HG03280 (cell line): ENCODE measurements around the gene TMEM121.

Experiments used
- ATAC-seq: cut with Tn5 transposase; IDR thresholded peaks from one replicate; pipeline ENCODE4 v1.9.1; 2021; ENCODE audit warnings: mild to moderate bottlenecking, moderate library complexity; ENCODE audit not compliant: unreplicated experiment

Gene TMEM121

DNA sequence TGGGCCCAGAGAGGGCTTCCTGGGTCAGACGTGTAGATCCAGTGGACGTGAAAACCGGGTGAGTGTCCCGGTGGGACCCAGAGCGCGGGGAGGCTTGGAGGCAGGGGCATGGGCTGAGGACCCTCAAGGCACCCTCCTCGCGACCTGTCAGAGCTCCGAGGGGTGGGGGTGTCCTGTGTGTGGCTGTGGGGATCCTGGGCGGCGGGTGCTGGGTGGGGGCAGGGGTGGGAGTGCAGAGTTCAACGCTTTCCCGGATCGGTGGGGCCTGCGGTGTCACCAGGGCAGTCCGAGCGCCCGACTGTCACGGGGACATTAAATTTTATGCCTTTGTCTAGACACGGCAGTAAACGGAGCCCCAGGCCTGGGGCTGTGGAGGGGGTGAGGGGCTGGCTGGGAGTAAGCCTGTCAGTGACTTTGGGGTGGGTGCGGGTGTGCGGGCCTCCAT is 1.0 kb downstream of the TMEM121 start:
- no peak for ATAC-seq

DNA sequence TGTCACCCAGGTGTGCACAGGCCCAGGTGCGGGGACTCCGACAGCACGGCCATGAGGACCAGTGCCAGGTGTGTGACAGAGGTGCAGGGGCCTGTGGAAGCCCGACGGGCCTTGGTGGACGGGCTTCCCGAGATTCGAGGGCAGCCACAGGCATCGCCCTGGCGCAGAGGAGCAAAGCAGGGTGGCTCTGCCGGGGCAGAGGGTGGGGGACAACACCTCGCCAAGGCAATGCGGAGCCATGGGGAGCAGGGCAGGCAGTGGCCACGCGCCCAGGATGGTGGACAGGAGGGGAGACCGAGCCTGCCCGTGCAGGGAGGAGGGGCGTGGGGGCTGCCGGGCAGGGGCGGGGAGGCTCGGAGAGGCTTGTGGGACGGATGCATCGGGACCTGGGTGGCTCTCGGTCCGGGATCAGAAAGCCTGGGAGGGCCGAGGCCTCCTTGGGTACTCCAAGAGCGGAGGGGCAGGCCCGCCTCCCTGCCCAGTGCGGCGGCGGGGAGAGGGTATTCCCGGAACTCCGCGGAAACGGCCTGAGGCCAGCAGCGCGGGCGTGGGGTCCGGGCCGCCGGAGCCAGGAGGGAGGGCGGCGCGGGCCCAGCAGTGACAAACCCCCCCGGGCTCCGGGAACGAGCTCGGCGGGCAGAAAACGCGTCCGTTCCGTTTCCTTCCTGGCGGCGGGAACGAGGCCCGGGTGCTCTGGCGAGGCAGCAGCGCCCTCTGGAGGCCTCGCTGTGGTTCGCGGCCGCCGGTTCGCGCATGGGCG is 1.6 kb downstream of the TMEM121 start:
- ATAC-seq: peak; percentile 55

DNA sequence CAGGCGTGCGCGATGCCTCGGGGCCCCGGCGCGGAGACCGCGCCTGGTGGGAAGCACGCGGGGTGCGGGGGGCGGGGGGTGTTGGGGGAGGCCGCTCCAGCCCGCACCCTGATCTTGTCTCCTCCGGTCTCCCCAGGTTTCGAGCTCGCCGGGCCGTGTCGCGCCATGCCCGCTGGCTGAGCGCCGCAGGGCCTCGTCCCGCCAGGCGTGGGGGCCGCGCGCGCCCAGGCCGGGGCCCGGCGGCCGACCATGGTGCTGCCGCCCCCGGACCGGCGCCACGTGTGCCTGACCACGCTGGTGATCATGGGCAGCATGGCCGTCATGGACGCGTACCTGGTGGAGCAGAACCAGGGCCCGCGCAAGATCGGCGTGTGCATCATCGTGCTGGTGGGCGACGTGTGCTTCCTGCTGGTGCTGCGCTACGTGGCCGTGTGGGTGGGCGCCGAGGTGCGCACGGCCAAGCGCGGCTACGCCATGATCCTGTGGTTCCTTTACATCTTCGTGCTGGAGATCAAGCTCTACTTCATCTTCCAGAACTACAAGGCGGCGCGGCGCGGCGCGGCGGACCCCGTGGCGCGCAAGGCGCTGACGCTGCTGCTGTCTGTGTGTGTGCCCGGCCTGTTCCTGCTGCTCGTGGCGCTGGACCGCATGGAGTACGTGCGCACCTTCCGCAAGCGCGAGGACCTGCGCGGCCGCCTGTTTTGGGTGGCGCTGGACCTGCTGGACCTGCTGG is 2.4 kb downstream of the TMEM121 start:
- ATAC-seq: peak; percentile 8

DNA sequence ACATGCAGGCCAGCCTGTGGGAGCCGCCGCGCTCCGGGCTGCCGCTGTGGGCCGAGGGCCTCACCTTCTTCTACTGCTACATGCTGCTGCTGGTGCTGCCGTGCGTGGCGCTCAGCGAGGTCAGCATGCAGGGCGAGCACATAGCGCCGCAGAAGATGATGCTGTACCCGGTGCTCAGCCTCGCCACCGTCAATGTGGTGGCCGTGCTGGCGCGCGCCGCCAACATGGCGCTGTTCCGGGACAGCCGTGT is 2.9 kb downstream of the TMEM121 start:
- ATAC-seq: no peak

DNA sequence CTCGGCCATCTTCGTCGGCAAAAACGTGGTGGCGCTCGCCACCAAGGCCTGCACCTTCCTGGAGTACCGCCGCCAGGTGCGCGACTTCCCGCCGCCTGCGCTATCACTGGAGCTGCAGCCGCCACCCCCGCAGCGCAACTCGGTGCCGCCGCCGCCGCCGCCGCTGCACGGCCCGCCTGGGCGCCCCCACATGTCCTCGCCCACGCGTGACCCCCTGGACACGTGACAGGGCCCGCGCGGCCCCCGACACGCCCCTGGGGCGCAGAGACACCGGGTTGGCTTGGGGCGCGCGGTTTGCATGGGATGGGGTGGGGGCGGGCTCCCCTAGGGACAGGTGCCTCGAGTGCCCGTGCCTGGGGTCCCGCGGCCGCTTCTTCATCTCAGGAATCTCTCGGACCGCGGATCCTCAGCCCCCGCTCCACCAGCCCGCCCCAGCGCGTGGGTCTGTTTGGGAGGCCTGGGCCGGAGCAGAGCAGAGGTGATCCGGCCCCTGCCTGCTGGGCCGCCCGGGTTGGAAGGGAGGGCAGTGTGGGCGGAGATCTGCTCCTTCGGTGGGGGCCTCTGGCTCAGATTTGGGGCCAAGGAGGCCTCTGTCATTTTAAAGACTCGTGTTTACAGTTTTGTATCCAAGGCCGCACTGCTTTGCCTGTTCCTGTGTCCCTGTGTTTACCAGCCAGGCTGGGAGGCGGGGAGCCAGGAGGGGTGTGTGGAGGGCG is 3.3 kb downstream of the TMEM121 start:
- no peak for ATAC-seq

DNA sequence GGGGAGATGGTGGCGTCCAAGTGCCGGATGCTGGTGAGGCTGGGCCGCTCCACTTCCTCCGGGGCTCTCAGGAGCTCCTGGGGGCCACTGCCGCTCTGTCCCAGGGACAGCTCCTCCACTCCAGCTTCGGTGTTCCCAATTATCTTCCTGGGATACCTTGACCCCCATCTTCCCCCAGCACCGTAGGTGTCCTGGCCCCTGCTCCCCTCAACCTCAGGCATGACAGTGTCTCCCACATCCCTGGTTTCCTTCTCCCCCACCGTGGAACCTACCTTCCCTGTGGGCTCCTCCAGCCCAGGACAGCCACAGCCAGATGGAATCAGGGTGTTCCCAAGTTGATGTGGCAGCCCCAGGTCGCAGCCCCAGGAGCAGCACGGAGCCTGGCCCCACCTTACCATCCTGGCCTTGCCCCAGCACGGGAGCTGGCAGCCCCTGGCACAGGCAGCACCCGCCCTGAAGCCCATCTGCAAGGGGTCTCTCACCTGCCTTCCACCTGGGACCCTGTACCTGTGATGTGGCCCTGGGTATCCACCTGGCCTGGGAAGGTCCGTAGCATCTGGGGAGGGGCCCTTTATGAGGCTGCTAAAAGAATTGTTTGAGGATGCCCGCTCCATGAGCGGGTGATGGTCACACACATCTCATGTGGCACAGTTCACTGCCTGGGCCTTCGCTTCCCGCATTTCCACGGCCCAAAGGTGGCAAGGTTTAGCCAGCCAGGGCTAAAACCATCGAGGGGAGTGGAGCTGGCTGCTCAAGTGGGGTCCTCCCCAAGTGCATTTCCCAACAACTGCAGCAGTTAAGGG is 4.1 kb downstream of the TMEM121 start:
- no peak for ATAC-seq

DNA sequence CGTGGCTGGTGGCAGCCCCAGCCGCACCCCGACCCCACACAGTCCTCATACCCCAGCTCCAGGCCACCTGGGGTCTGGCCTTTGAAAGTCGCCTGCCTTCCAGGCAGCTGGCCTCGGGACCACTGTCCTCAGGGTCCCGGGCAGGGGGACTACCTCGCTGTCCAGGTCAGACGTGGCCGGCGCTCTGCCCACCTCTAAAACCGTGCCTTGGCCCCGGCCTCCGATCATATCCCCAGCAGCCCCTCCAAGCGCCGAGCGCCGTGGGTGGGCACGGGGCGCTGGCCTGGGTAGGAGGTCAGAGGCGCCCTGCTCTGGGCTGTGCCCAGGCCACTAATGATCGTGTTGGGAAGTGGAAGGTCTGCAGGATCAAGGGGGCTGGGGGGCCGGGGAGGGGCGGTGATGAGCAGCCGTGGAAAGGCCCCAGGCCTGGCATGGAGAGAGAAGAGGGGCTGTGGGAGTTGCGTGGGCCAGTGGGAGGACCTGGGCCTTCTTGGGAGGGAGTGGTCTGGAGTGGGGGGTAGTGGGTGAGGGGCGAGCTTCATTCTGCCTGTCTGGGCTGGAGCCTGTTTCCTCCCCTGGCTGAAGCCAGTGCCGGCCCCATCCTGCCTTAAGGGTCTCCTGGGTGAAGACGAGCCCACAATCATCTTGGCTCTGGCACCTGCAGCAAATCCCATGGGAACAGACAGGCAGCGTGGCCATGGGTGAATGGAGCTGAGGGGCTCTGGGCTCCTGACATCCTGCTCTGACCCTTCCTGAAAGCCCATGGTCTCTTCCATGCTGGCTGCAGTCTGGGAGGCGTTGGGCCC is 4.9 kb downstream of the TMEM121 start:
- ATAC-seq: no peak

DNA sequence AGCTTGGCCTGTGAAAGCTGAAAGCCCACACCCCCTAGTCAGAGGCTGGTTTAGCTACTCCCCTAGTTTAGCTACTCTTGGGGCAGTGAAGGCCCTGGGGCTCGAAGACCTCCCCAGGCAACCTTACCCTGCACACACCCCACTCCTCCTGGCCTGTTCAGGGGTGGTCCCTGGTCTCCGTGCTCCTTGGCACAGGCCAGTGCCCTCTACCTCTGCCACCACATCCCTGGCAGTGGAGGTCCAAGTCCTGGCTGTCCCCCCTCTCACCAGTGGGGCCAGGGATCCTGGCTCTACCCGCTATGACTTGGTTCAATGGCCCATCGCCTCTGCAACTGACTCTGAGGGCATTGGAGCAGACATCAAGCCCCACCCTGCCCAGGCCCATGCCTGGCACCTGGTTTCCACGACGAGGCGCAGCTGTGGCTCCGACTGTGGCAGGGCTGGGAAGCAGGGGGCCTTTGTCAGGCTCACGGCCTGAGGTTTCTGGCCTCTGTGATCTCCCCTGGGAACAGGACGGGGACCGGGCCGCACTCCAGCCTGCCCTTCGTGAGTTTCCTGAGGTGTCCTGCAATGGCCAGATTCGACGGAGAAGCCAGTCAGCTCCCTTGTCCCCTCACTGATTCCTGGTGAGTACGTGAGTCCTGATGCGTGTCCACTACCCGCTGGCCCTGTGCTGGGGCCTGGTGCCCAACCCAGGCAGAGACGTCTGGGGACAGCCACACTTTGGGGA is 5.7 kb downstream of the TMEM121 start:
- ATAC-seq: no peak

DNA sequence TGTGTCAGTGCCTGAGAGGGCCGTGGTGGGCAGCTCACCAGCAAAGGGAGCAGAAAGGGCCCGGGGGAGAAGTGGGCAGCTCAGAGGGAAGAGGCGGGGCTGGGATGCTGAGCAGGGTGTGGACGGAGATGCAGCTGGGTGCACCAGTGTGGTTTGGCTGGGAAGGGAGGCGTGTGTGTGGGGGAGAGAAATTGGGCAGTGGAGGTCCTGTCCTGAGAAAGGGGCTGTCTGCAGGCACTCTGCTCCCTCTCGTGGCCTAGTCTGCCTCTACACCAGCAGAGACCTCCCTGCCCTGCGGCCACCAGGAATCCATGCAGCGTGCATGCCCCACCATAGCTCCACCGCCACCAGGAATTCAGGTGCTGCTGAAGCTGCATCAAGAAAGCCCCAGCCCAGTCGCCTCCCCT is 6.4 kb downstream of the TMEM121 start:
- no peak for ATAC-seq

DNA sequence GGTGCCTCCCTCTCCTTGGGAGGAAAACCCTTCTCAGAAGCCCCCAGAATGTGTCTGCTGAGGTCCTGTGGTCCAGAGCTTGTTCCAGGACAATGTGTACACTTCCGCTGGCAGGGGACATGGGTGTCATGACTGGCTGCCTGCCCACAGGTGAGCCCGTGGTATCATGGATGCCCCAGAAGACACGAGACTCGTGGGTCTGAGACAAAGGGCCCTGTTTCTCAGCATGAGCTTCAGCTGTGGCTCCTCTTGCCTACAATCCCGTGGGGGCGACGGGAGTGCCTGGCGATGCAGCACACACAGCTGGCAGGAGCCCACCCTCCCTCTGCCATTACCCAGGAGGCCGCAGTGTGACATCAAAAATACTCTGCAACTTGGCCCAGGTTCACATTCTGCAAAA is 7.0 kb downstream of the TMEM121 start:
- no peak for ATAC-seq

DNA sequence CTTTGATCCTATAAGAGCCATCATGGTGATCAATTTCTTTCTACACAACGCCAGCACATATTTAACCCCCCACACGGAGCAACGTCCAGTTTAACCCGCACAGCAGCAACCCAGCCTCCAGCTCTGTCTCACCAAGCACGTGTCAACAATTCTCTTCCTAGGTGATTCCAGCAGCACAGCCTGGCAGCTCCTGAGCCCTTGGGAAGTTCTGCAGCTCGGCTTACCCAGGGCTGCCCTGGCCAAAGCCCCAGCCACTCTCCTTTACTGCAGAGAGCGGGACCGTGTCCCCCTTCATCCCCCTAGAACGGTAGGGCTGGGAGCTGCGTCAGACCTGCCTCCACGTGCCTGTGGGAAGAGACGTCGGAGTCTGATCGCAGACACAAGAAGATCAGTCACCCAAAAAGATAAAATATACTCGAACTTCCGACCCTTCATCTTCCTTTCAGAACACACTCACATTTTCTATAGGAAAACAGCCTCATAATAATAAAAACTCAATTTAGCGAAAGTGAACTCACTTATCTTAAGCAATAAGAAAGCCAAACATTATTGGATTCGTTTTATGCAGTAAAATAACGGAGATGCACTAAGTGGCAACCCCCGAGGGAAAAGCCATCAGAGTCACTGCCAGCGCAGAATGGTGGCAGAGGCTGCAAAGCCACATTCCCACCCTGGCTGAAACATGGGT is 7.6 kb downstream of the TMEM121 start:
- ATAC-seq: no peak

DNA sequence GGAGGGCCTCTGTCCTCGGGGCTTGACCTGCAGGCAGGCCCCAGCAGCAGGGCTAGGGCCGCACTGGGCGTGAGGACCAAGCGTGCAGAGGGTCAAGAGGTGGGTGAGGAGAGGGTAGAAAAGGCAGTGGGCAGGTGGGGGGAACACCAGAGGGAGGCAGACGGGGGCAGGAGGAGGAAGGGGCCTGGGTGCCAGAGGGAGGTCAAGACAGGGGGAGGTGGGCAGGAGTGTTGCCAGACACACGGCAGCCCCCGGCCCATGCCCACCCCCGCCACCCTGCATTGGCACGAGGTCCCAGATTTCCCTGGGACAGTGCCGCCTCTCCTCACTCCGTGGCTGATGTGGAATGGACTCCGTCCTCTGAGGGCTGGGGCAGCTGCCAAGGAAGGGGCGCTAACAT is 8.2 kb downstream of the TMEM121 start:
- no peak for ATAC-seq

DNA sequence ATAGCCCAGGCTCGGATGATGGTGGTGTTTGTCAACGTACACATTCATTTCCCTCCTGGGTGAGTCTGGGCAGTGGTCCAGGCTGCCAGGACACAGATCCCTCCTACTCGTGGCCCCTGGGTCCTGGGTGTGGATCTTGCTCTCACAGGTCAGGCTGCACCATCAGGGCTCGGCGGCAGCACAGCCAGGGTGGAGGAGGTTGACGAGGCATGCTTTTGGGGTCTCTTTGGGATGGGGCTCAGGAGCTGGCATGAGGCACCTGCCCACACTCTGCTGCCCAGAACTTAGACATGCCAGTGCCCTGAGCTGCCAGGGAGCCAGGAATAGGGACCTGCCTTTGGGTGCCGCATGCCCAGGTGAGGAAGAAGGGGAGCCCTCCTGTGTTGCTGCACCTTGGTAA is 9.7 kb downstream of the TMEM121 start:
- ATAC-seq: no peak

DNA sequence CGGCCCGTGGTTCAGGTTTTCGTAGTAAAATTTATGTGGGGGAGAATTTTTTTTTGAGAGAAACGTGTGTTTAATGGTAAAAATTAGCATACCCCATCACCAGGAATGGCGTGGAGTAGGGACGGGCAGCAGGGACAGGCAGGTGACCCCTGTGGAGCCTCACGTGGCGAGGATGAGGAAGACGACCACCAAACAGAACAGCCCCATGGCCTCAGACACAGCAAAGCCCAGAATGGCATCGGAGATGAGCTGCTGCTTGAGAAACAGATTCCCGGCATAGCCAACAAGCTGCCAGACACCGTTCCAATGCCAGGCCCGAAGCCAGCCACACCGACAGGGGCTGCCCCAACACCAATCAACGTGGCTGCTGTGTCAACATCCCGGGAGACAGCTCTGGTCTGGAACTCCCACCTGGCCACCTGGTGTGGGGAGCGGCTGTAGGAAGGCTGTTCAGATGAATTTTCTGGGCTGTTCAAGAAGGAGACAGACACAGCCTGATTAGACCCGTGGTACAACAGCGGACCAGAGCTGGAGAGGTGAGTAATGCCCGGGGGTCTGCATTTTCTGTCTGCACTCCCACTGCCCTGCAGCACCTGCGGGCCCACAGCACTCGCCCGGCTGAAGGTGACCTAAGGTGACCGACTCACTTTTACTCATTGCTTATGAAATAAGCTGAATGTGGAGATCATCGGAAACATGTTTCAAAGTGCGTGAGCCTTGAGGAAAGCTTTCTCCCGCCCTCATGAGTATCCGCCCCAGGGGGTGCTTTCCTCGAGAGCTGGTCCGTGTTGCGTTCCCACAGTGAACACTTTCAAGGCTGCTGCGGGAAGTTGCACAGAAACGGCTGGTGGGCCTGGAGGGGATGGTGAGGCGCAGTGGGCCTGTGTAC is 10.6 kb downstream of the TMEM121 start:
- no peak for ATAC-seq

DNA sequence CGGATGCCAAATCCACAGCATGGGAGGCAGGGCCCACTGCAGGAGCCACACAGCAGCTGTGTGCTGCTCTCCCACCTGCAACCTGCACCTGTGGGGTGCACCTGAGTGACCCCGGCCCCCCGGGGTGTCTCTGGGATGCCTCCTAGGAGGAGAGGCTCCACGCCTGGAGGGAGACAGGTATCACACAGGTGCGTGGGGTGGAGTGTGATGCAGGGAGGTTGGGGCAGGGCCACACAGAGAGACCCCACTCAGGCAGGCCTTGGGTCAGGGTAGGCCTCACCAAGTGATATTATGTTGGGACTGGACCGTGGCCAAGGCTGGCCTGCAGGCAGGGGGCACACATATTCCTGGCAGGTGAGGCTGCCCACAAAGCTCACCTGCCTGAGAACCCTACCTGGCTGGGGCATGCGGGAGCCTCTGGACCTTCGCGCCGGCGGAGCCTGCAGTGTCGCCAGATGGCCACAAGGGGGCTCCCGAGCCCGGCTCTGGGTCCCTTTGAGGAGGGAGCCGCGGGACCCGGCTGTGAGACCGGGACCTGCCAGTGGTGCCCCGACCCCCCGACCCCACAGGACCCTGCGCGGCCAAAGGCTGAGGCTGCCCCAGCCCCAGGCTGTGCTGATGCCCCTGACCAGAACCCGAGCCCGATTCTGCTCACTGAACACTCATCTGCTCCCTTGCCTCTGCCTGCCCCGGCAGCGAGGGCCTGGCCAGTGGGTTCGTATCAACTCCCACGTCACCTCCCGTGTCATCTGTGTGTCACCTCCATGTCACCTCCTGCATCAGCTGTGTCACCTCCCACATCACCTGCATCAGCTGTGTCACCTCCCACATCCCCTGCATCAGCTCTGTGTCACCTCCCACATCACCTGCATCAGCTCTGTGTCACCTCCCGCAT is 11.4 kb downstream of the TMEM121 start:
- no peak for ATAC-seq

DNA sequence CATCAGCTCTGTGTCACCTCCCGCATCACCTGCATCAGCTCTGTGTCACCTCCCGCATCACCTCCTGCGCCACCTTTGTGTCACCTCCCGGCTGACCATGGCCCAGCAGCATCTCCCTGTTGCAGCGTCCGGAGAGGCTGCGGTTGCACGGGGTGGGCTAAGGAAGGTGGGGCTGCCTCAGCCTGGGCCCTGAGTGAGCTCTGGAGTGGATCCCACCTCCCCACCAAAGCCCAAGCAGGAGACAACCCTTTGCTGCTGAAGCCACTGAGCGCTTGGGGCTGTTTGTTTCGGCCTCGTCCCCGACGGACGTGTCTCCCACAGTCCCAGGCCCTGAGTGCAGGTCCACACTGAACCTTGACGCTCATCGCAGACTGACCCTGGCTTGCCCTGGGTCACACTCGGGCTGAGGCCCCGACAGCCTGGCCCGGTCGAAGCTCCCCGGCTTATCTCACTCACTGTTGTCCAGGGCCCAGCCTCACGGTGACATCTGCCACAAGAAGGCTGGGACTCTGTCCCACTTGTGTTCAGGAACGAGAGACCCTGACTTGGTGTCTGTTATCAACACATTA is 12.2 kb downstream of the TMEM121 start:
- no peak for ATAC-seq

DNA sequence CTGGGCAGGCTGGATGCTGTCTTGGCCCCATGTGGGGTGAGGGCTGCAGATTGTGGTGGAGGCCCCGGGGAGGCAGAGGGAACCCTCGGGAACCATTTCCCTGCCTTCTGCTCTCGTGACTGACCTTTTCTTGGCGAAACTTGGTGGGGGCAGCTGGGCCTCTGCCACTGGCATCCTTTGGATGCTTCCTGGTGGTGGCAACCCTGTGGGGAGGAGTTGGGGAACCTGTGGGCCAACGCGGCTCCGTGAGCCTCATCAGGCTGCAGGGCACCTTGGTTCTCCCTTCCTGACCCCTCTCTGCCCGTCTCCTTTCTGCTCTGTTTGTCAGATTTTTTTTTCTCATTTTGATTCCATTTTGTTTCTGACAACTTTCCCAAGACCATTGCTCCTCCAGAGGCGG is 14.4 kb downstream of the TMEM121 start:
- no peak for ATAC-seq
